IPS DF 4.7 (cell line): ENCODE measurements around the gene PARD6G.
"Not testable (repeated sequence)": the region's sequence is repeated elsewhere in the genome, so short reads cannot be mapped to it uniquely, and the experiment has no call there.

Experiments used
- DNase-seq: peaks from one replicate; pipeline ENCODE4 v3.0.0-alpha.2; 2013; ENCODE audit warnings: low spot score; ENCODE audit errors: extremely low read depth

Gene PARD6G, protein sequence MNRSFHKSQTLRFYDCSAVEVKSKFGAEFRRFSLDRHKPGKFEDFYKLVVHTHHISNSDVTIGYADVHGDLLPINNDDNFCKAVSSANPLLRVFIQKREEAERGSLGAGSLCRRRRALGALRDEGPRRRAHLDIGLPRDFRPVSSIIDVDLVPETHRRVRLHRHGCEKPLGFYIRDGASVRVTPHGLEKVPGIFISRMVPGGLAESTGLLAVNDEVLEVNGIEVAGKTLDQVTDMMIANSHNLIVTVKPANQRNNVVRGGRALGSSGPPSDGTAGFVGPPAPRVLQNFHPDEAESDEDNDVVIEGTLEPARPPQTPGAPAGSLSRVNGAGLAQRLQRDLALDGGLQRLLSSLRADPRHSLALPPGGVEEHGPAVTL

GRCh38 chr18:80247393-80247841 lies at the start of gene PARD6G:
PARD6G (minus strand) TSS chr18:80247514; CDS start chr18:80247348, 166 bp downstream.
- DNase-seq: no peak

- not testable (repeated sequence) for DNase-seq
Measured at GRCh38 chr18:80262241-80263033, 15.1 kb upstream of the PARD6G start.

GRCh38 chr18:80259610-80260009 lies 12.3 kb upstream of the PARD6G start:
- no peak for DNase-seq

DNA sequence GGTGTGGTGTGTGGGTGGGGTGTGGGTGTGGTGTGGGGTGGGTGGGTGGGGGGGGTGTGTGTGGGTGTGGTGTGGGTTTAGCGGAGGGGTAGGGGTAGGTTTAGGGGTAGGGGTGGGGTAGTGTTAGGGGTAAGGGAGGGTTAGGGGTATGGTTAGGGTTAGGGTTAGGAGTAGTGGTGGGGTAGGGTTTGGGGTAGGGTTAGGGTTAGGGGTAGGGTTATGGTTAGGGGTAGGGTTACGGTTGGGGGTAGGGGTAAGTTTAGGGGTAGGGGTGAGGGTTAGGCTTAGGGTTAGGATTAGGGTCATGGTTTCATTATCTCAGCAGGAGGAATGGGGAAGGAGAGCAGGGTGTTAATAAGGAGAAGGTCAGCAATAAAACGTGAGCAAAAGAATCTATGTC lies 11.3 kb upstream of the PARD6G start:
- no peak for DNase-seq

DNA sequence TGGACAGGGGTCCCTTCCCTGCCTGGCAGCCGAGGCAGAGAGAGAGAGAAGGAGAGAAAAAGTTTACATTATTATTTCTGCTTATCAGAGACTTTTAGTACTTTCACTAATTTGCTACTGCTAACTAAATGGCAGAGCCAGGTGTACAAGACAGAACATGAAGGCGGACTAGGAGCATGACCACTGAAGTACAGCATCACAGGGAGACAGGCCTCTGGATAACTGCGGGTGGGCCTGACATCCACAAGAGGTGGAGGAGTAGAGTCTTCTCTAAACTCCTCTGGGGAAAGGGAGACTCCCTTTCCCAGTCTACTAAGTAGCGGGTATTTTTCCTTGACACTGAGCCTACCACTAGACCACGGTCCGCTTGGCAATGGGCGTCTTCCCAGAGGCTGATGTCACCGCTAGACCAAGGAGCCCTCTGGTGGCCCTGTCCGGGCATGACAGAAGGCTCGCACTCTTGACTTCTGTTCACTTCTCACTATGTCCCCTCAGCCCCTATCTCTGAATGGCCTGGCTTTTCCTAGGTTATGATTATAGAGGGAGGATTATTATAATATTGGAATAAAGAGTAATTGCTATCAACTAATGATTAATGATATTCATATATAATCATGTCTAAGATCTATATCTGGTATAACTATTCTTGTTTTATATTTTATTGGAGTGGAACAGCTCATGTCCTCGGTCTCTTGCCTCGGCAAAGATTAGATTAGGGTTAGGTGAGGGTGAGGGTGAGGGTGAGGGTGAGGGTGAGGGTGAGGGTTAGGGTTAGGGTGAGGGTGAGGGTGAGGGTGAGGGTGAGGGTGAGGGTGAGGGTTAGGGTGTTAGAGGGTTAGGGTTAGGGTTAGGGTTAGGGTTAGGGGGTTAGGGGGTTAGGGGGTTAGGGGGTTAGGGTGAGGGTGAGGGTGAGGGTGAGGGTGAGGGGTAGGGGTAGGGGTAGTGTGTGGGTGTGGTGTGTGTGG lies 10.5 kb upstream of the PARD6G start:
- DNase-seq: not testable (repeated sequence)

DNA sequence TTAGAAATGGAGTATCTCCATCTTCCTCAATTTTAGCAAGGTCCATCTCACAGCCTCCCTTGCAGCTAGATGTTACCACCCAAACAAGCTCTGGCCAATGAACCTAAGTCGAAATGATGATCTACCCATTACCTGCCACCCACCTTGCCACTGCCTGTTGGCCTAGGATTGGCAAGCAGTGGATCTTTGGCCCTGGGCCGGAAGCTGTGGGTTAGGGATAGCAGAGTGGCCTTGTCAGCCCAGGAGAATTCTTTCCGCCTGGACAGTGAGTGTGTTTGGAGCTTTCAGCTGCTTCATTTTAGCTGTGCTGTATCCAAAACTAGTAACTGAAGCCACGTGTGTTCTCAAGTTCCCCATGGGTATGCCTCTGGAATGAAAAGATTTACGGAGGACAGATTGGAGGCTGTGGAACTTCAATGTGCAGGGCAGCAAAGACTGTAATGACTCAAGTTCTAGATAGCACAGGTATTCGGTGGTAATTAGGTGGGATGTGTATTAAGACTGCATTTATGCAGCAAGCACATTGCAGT lies 7.7 kb upstream of the PARD6G start:
- no peak for DNase-seq

DNA sequence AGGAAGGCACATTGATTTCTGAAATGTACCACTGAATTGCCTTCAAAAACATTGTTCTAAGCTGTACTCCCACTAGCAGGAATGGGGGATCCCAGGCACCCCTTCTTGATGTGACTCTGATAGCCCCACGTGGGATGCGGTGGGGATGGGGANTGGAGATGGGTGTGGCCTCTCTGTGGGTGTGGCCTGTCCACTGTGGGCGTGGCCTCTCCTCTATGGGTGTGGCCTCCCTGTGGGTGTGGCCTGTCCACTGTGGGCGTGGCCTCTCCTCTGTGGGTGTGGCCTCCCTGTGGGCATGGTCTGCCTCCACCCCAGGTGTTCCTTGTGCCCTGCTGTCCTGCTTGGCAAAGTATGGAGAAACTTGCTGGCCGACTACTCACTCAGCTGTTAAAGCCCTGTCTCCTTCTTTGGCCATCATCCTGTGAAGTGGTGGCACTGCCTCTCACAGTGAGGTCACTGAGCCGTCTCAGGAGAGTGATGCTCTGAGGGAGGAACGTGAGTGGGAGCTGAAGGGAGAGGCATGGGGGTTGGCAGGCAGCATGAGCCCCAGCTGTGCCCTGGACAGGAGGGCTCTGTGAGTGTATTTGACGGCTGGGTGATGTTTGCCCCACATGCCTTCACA lies 6.7 kb upstream of the PARD6G start:
- no peak for DNase-seq

DNA sequence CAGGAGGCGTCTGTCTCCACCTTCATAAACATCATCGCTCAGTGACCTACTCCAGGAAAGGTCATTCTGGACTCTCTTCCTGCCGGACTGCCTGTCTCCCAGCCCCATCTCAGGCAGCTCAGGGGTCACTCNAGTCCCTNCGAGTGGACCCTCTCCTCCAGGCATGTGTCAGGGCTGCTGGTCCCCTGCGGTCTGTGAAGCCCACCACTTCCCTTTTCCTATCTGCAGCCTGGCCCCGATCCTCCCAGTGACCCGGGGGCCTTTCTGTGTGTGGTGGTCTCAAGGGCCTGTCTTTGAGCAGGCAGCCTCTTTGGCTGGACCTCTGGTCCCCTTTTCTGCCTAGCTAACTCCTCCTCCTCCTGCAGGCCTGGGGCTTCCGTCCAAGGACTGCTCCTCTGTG lies 5.9 kb upstream of the PARD6G start:
- no peak for DNase-seq

DNA sequence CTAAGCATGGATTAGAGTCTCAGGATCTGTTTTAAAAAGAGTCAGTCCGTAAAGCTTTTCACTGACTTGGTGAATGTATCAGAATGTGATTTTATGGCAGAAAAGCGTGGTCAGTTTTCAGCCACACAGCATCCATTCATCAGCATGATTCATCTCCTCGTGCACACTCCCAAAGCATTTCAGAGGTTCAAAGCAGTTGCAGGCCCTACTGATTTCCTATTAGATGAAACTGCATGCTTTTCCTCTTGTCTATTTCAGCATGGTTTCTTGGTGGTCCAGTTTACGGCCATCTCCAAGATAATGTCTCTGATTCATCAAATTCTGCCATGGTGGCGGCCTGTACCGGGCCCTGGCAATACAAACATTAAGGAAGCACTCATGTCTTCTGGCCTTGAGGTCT lies 4.8 kb upstream of the PARD6G start:
- no peak for DNase-seq

DNA sequence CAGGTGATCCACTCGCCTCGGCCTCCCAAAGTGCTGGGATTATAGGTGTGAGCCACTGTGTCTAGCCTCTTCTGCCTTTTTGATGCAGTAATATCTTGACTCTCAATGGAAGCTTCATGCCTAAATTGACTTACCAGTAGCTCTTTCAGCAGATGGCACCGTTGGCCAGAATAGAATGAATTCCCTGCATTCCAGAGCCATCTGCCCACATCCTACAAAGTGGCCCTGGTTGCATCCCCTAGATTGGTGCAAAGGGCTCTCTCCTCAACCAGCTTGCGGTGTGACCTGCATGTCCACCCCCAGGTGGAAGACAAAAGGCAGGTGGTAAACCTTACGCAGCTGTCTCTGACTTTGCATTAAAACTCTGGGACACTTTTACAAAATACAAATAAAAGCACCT lies 4.4 kb upstream of the PARD6G start:
- no peak for DNase-seq

- DNase-seq: no peak
Measured at GRCh38 chr18:80250740-80251364, 3.5 kb upstream of the PARD6G start.

DNA sequence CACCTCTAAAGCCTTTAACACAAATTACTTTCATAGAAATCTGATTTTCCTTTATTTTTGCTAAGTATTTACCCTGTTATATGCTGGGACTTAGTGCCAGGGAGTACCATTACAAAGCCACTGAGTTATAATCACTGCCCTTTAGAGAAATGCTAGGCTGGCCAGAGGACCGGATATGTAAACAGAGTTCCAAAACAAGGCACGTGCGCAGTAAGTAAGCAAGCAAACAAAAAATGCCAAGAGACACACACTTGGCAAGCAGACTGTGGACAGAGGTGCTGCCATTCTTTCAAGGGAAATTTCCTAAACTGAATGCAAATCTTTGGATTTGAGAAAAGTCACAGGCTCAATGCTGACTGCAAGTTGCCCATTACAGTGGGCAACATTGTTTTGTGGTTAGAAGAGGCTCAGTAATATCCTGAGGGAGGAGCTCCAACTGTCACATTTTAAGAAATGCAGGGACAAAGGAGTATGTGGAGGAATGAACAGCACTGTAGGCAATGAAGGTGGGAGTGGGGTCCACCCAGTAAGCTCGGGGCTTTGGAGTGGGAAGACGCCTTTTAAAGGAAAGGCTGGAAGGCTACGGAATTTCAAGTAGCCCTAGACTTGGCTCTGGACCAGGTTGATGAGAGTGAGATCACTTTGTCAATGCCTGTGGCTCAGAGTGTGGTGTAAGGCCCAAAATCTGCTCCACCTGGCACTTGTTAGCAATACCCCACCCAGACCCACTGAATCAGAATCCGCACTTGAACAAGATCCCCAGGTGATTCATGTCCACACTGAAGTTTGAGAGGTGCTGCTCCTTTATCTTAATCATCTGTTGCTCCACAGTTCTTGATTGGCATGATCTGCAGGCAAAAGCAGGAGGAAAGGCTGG lies 2.1 kb upstream of the PARD6G start:
- DNase-seq: no peak

- no peak for DNase-seq
Measured at GRCh38 chr18:80246445-80247392, 595 bp downstream of the PARD6G start.

- no peak for DNase-seq
Measured at GRCh38 chr18:80245781-80246444, 1.4 kb downstream of the PARD6G start.

- DNase-seq: no peak
Measured at GRCh38 chr18:80244956-80245730, 2.2 kb downstream of the PARD6G start.

- DNase-seq: no peak
Measured at GRCh38 chr18:80244167-80244566, 3.1 kb downstream of the PARD6G start.

GRCh38 chr18:80243204-80243603 lies 4.1 kb downstream of the PARD6G start:
- DNase-seq: no peak
